ENCODE results near the gene EFCAB14.
"Not testable (repeated sequence)": the region's sequence is repeated elsewhere in the genome, so short reads cannot be mapped to it uniquely, and the experiment has no call there.

EFCAB14 gene

GRCh38 chr1:46747683-46748288 lies 28.9 kb upstream of the EFCAB14 start:
- TF ChIP-seq, protein P1, sequence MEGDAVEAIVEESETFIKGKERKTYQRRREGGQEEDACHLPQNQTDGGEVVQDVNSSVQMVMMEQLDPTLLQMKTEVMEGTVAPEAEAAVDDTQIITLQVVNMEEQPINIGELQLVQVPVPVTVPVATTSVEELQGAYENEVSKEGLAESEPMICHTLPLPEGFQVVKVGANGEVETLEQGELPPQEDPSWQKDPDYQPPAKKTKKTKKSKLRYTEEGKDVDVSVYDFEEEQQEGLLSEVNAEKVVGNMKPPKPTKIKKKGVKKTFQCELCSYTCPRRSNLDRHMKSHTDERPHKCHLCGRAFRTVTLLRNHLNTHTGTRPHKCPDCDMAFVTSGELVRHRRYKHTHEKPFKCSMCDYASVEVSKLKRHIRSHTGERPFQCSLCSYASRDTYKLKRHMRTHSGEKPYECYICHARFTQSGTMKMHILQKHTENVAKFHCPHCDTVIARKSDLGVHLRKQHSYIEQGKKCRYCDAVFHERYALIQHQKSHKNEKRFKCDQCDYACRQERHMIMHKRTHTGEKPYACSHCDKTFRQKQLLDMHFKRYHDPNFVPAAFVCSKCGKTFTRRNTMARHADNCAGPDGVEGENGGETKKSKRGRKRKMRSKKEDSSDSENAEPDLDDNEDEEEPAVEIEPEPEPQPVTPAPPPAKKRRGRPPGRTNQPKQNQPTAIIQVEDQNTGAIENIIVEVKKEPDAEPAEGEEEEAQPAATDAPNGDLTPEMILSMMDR (IDR thresholded peaks at IDR 0.05; ENCODE audit: insufficient read depth, low read depth, low read length, missing control alignments) = peak; percentile 97
- DNase-seq (ENCODE audit: low read depth) = peak; percentile 81
- no peak overlapping the region for H3K4me3 ChIP-seq (ENCODE audit: low read length)

- no peak for DNase-seq (ENCODE audit: low read depth)
- H3K4me3 ChIP-seq (ENCODE audit: low read length) = no peak overlapping the region
- TF ChIP-seq, protein P1 (IDR thresholded peaks at IDR 0.05; ENCODE audit: insufficient read depth, low read depth, low read length, missing control alignments) = no peak
These were observed 23.2 kb upstream of the EFCAB14 start for GRCh38 chr1:46742069-46742468.

DNA sequence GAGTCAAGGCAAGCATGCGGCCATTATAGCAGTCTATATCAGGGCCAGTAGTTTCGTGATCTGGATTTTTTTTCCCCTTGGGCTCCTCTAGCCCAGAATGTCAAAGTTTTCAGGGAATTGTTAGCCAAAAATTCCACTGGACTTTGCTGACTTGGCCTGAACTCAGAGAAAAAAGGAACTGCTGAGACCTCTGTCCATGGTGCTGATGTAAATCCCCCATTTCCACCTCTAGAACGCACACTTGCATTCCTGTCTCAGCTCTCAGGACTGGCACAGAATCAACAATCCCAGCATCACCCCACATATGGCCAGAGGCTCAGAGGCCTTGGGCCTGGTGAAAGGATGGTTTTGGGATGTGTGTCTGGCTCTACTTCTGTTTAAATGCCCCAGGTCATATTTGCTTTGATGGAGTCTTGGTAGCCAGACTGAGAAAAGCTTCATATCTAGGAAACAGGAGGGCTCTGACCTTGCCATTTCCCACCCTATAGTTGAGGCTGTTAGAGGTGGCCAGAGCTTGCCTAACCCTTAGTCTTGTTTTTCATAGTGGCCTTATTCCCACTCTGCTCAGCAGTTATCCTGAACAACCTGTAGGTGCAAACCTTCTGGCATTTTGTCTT lies 16.9 kb upstream of the EFCAB14 start:
- TF ChIP-seq, protein P1 (IDR thresholded peaks at IDR 0.05; ENCODE audit: insufficient read depth, low read depth, low read length, missing control alignments) = peak; percentile 56
- no peak overlapping the region for H3K4me3 ChIP-seq (ENCODE audit: low read length)
- DNase-seq (ENCODE audit: low read depth) = peak; percentile 72

- H3K4me3 ChIP-seq (ENCODE audit: low read length); DNase-seq (ENCODE audit: low read depth): not testable (repeated sequence)
These were observed 9.5 kb upstream of the EFCAB14 start for GRCh38 chr1:46728327-46728873.

DNA sequence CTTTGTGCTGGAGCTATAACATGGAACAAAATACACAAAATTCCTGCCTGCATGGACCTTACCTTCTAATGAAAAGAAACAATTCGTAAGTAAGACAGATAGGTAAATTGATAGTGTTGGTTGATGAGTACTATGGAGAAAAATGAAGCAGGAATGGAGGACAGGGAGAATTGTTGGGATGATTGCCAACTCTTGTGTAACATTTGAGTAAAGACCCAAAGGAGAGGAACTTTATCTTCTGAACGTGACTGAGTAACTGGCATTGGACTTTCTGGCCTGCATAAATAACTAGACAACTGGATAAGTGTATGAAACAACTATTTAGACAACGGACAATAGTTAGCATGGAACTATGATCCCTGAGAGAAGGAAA lies 6.8 kb upstream of the EFCAB14 start:
- DNase-seq (ENCODE audit: low read depth) = peak; percentile 87
- H3K4me3 ChIP-seq (ENCODE audit: low read length) = no peak overlapping the region
- TF ChIP-seq, protein P1 (IDR thresholded peaks at IDR 0.05; ENCODE audit: insufficient read depth, low read depth, low read length, missing control alignments) = no peak

- no peak overlapping the region for H3K4me3 ChIP-seq (ENCODE audit: low read length)
- TF ChIP-seq, protein P1 (IDR thresholded peaks at IDR 0.05; ENCODE audit: insufficient read depth, low read depth, low read length, missing control alignments) = peak; percentile 94
- DNase-seq (ENCODE audit: low read depth) = peak; percentile 86
These were observed 6.2 kb upstream of the EFCAB14 start for GRCh38 chr1:46724991-46725735.

DNA sequence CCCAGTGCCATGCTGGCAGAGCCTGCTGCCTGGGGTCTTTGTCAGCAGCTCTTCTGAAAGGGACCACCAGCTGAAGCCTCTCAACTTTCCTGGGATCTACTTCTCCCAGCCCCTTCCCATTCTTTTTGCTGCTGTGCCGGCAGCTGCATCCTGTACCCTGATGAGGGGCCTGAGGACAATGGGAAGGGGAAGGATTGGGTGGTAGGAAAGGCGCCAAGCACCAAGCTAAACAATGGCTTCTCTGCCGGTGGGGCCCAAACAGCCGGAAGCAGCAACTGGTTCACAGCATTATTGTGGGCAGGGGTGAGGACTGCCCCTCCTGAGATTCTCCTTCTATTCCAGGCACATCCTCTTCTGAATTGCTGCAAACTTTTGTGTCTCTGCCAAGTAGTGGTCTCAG lies 5.0 kb upstream of the EFCAB14 start:
- H3K4me3 ChIP-seq (ENCODE audit: low read length) = no peak overlapping the region
- DNase-seq (ENCODE audit: low read depth) = no peak
- TF ChIP-seq, protein P1 (IDR thresholded peaks at IDR 0.05; ENCODE audit: insufficient read depth, low read depth, low read length, missing control alignments) = no peak

All from epithelial cell of esophagus (primary cell).